Measurements from ENCODE around the gene VTN. TPM values are rescaled to one million over a fixed set of nuclear protein-coding genes. Genes with fewer than 3 reads are reported as not detected.

The VTN gene
- total and polyA plus RNA-seq, 4 donors: 0.63 to 4.3 (median 2.0) TPM

- Histone ChIP-seq H3K27me3 (ENCODE audit: control insufficient read depth in 1 of 2, insufficient read depth in 2 of 2, low read length in 1 of 2) (no peaks in the 10 kb centered on the region), H3K4me3 (ENCODE audit: low read length in 2 of 2) (no peak overlapping the region), H3K4me1 (ENCODE audit: control insufficient read depth in 1 of 2, insufficient read depth in 2 of 2, low read length in 2 of 2) (no peaks in the 10 kb centered on the region), H3K27ac (ENCODE audit: low read depth in 1 of 2, low read length in 2 of 2) (no peak overlapping the region), H3K36me3 (ENCODE audit: control insufficient read depth in 1 of 2, insufficient read depth in 2 of 2, low read length in 1 of 2) (no peaks in the 10 kb centered on the region), H3K9me3 (ENCODE audit: control insufficient read depth, low read length) (no peaks in the 10 kb centered on the region)
- WGBS, 2 donors: 86 to 89% methylated on average over 10 of the region's 10 CpGs
- intact Hi-C loops (cut with DNase I): no loop called here
- no peak for ATAC-seq (ENCODE audit: low FRiP score)
- DNase-seq: peak in 1 of 2 donors; percentile 21
Measured at GRCh38 chr17:28379814-28380801, 10.0 kb upstream of the VTN start.

- intact Hi-C loops (cut with DNase I): no loop called here
- Histone ChIP-seq H3K27ac (ENCODE audit: low read depth in 1 of 2, low read length in 2 of 2) (no peak overlapping the region), H3K4me3 (ENCODE audit: low read length in 2 of 2) (no peak overlapping the region)
Measured at GRCh38 chr17:28372945-28373274, 2.8 kb upstream of the VTN start.

GRCh38 chr17:28372203-28372944, 2.3 kb upstream of the VTN start:
- no peak overlapping the region for H3K27ac ChIP-seq (ENCODE audit: low read depth in 1 of 2, low read length in 2 of 2)
- H3K4me3 ChIP-seq (ENCODE audit: low read length in 2 of 2): peak overlapping the region; percentile 51 to 55
- intact Hi-C loops (cut with DNase I): no loop called here

More at GRCh38 chr17:28372945-28373274, 2.8 kb upstream of the VTN start:
- Histone ChIP-seq H3K4me1 (ENCODE audit: control insufficient read depth in 1 of 2, insufficient read depth in 2 of 2, low read length in 2 of 2) (no peaks in the 10 kb centered on the region), H3K9me3 (ENCODE audit: control insufficient read depth, low read length) (no peaks in the 10 kb centered on the region), H3K36me3 (ENCODE audit: control insufficient read depth in 1 of 2, insufficient read depth in 2 of 2, low read length in 1 of 2) (no peaks in the 10 kb centered on the region), H3K27me3 (ENCODE audit: control insufficient read depth in 1 of 2, insufficient read depth in 2 of 2, low read length in 1 of 2) (no peaks in the 10 kb centered on the region)
- ATAC-seq (ENCODE audit: low FRiP score) (no peak), DNase-seq (no peak)
- WGBS, 2 donors: 54 to 61% methylated on average over 6 of the region's 6 CpGs

DNA sequence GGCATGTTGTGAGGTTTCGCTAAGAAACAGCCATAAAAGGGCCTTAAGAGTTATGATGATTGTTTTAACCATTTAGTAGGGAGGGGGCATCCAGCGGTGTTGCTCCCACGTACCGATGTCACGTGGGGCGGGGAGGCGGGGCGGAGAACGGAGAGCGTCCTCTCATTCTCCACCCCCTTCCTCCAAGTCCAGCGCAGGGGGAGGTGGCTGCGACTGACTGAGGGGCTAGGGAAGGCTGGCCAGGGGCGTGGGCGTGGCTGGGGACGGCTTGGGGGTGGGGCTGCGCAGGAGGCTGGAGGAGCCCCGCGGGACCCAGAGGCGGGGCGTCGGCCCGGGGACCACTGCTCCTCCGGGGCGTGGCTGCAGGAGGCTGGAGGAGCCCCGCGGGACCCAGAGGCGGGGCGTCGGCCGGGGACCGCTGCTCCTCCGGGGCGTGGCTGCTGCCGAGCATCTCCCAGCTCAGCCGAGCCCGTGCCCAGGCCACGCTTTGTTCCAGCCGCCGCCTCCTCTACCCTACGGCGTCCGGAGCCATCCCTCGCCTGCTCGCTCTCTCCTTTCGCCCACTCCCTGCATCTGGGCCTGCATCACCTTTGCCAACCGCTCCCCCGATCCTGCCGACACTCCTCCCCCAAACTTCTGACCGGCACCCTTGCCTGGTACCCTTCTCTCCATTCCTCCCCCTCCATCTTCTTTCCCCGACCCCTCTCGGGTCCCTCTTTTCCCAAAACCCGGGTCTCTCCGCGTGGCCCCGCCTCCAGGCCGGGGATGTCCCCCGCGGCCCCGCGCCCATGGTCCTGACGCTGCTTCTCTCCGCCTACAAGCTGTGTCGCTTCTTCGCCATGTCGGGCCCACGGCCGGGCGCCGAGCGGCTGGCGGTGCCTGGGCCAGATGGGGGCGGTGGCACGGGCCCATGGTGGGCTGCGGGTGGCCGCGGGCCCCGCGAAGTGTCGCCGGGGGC, 1.4 kb upstream of the VTN start, which contains the start of gene SARM1:
Gene SARM1, plus strand, starts transcription at position 450 of the 958 bp plus-strand sequence. Its CDS starts 339 bp downstream, at position 789.
- H3K9me3 ChIP-seq (ENCODE audit: control insufficient read depth, low read length): no peaks in the 10 kb centered on the region
- peak within 1 kb of the TSS; percentile 51 to 55 for H3K4me3 ChIP-seq (ENCODE audit: low read length in 2 of 2)
- H3K4me1 ChIP-seq (ENCODE audit: control insufficient read depth in 1 of 2, insufficient read depth in 2 of 2, low read length in 2 of 2): no peaks in the 10 kb centered on the region
- H3K27me3 ChIP-seq (ENCODE audit: control insufficient read depth in 1 of 2, insufficient read depth in 2 of 2, low read length in 1 of 2): no peaks in the 10 kb centered on the region
- ATAC-seq (ENCODE audit: low FRiP score): peak; percentile 88
- intact Hi-C loops (cut with DNase I): no loop called here
- WGBS, 2 donors: 1% methylated on average over 66 to 80 of the region's 80 CpGs
- no peaks in the 10 kb centered on the region for H3K36me3 ChIP-seq (ENCODE audit: control insufficient read depth in 1 of 2, insufficient read depth in 2 of 2, low read length in 1 of 2)
- H3K27ac ChIP-seq (ENCODE audit: low read depth in 1 of 2, low read length in 2 of 2): peak within 1 kb of the TSS; percentile 15 to 31
- DNase-seq: peak; percentile 93 to 98

More at GRCh38 chr17:28372203-28372944, 2.3 kb upstream of the VTN start:
- Histone ChIP-seq H3K4me1 (ENCODE audit: control insufficient read depth in 1 of 2, insufficient read depth in 2 of 2, low read length in 2 of 2) (no peaks in the 10 kb centered on the region), H3K9me3 (ENCODE audit: control insufficient read depth, low read length) (no peaks in the 10 kb centered on the region), H3K27me3 (ENCODE audit: control insufficient read depth in 1 of 2, insufficient read depth in 2 of 2, low read length in 1 of 2) (no peaks in the 10 kb centered on the region), H3K36me3 (ENCODE audit: control insufficient read depth in 1 of 2, insufficient read depth in 2 of 2, low read length in 1 of 2) (no peaks in the 10 kb centered on the region)
- 0 to 5% methylated on average over 37 to 53 of the region's 53 CpGs for WGBS, 2 donors
- ATAC-seq (ENCODE audit: low FRiP score): no peak
- DNase-seq: peak in 1 of 2 donors; percentile 84

DNA sequence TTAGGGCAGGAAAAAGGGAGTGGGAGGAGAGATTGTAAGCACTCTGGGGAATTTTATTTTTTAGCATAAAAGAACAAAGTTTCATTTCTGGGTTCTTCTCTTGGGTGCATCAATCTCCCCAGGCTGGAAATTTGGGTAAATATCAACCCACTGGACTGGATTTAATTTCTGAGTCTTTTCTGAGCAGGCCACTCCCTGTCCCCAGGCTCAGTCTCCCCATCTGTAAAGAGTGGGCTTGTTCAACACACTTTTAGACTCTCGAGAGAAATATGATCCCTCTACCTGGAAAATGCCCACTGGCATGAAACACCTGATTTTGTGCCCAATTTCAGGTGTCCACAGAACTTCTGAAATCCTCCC, 617 bp upstream of the VTN start:
- DNase-seq (no peak), ATAC-seq (ENCODE audit: low FRiP score) (no peak)
- no peaks in the 10 kb centered on the region for H3K4me1 ChIP-seq (ENCODE audit: control insufficient read depth in 1 of 2, insufficient read depth in 2 of 2, low read length in 2 of 2)
- no peaks in the 10 kb centered on the region for H3K36me3 ChIP-seq (ENCODE audit: control insufficient read depth in 1 of 2, insufficient read depth in 2 of 2, low read length in 1 of 2)
- 66% methylated on average over 1 of the region's 1 CpG for WGBS, 2 donors
- no peak overlapping the region for H3K4me3 ChIP-seq (ENCODE audit: low read length in 2 of 2)
- H3K27ac ChIP-seq (ENCODE audit: low read depth in 1 of 2, low read length in 2 of 2): peak overlapping the region; percentile 5 to 31
- intact Hi-C loops (cut with DNase I): no loop called here
- H3K9me3 ChIP-seq (ENCODE audit: control insufficient read depth, low read length): no peaks in the 10 kb centered on the region
- H3K27me3 ChIP-seq (ENCODE audit: control insufficient read depth in 1 of 2, insufficient read depth in 2 of 2, low read length in 1 of 2): no peaks in the 10 kb centered on the region

DNA sequence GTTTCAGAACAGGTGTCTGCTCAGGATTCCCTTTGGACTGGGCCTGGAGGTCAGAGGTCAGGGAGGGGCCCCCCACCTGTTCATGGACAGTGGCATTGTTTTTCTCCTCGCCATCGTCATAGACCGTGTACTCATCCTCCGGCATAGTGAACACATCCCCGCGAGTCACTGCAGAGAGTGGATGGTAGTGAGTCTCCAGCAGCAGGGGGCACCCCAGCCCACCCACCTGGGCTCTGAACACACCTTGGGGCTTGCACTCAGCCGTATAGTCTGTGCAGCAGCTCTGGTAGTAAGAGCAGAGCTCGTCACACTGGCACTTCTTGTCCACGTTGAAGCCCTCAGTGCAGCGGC, 448 bp downstream of the VTN start:
- no peaks in the 10 kb centered on the region for H3K36me3 ChIP-seq (ENCODE audit: control insufficient read depth in 1 of 2, insufficient read depth in 2 of 2, low read length in 1 of 2)
- no peaks in the 10 kb centered on the region for H3K27me3 ChIP-seq (ENCODE audit: control insufficient read depth in 1 of 2, insufficient read depth in 2 of 2, low read length in 1 of 2)
- no peak overlapping the region for H3K4me3 ChIP-seq (ENCODE audit: low read length in 2 of 2)
- H3K27ac ChIP-seq (ENCODE audit: low read depth in 1 of 2, low read length in 2 of 2): no peak overlapping the region
- H3K4me1 ChIP-seq (ENCODE audit: control insufficient read depth in 1 of 2, insufficient read depth in 2 of 2, low read length in 2 of 2): no peaks in the 10 kb centered on the region
- no peak for DNase-seq
- 69 to 72% methylated on average over 10 of the region's 10 CpGs for WGBS, 2 donors
- no peaks in the 10 kb centered on the region for H3K9me3 ChIP-seq (ENCODE audit: control insufficient read depth, low read length)
- intact Hi-C loops (cut with DNase I): no loop called here
- no peak for ATAC-seq (ENCODE audit: low FRiP score)

- DNase-seq (no peak), ATAC-seq (ENCODE audit: low FRiP score) (no peak)
- Histone ChIP-seq H3K9me3 (ENCODE audit: control insufficient read depth, low read length) (no peaks in the 10 kb centered on the region), H3K4me1 (ENCODE audit: control insufficient read depth in 1 of 2, insufficient read depth in 2 of 2, low read length in 2 of 2) (no peaks in the 10 kb centered on the region), H3K27me3 (ENCODE audit: control insufficient read depth in 1 of 2, insufficient read depth in 2 of 2, low read length in 1 of 2) (no peaks in the 10 kb centered on the region), H3K4me3 (ENCODE audit: low read length in 2 of 2) (no peak overlapping the region), H3K36me3 (ENCODE audit: control insufficient read depth in 1 of 2, insufficient read depth in 2 of 2, low read length in 1 of 2) (no peaks in the 10 kb centered on the region), H3K27ac (ENCODE audit: low read depth in 1 of 2, low read length in 2 of 2) (no peak overlapping the region)
- 90 to 91% methylated on average over 23 of the region's 23 CpGs for WGBS, 2 donors
- intact Hi-C loops (cut with DNase I): no loop called here
Measured at GRCh38 chr17:28368915-28369683, 1.0 kb downstream of the VTN start.

All from aorta (tissue), 5 donors.